ENCODE results near the gene STPG3. TPM values are rescaled to one million over a fixed set of nuclear protein-coding genes. Genes with fewer than 3 reads are reported as not detected.

Gene STPG3
- total RNA-seq, 2 donors from 2014 or later: 0.59 TPM; not detected in 1

- DNase-seq: no peak
- intact Hi-C loops (cut with DNase I): no loop called here
- no peak for ATAC-seq
Measured at GRCh38 chr9:137272241-137273094, 21.4 kb downstream of the STPG3 start.

GRCh38 chr9:137273095-137273490, 22.0 kb downstream of the STPG3 start:
- intact Hi-C loops (cut with DNase I): no loop called here
- no peak for DNase-seq
- no peak for ATAC-seq

- ATAC-seq (no peak), DNase-seq (no peak)
- intact Hi-C loops (cut with DNase I): no loop called here
Measured at GRCh38 chr9:137273611-137274320, 22.7 kb downstream of the STPG3 start.

GRCh38 chr9:137275203-137275587, 24.1 kb downstream of the STPG3 start:
- intact Hi-C loops (cut with DNase I): no loop called here
- DNase-seq (no peak), ATAC-seq (no peak)

- ATAC-seq (no peak), DNase-seq (no peak)
- intact Hi-C loops (cut with DNase I): no loop called here
Measured at GRCh38 chr9:137275588-137276472, 24.7 kb downstream of the STPG3 start.

GRCh38 chr9:137276473-137277328, 25.6 kb downstream of the STPG3 start:
- DNase-seq: peak; percentile 89
- peak; percentile 65 to 79 for ATAC-seq
- intact Hi-C loops (cut with DNase I): no loop called here

GRCh38 chr9:137277329-137278041, 26.4 kb downstream of the STPG3 start, which contains the start of gene TOR4A:
Gene TOR4A, plus strand, starts transcription at chr9:137277726. Its CDS starts 964 bp downstream, at chr9:137278690.
- intact Hi-C loops (cut with DNase I): no loop called here
- DNase-seq (peak; percentile 94), ATAC-seq (peak; percentile 76 to 88)

GRCh38 chr9:137278061-137278701, 27.1 kb downstream of the STPG3 start:
- DNase-seq (peak; percentile 76), ATAC-seq (peak; percentile 5 to 24)
- intact Hi-C loops (cut with DNase I): no loop called here

GRCh38 chr9:137278721-137279711, 27.9 kb downstream of the STPG3 start:
- intact Hi-C loops (cut with DNase I): no loop called here
- ATAC-seq (no peak), DNase-seq (no peak)

- no peak for DNase-seq
- no peak for ATAC-seq
- intact Hi-C loops (cut with DNase I): no loop called here
Measured at GRCh38 chr9:137279741-137280473, 28.8 kb downstream of the STPG3 start.

- ATAC-seq (no peak), DNase-seq (no peak)
- intact Hi-C loops (cut with DNase I): no loop called here
Measured at GRCh38 chr9:137280474-137281344, 29.6 kb downstream of the STPG3 start.

GRCh38 chr9:137281345-137282116, 30.4 kb downstream of the STPG3 start:
- intact Hi-C loops (cut with DNase I): no loop called here
- ATAC-seq (no peak), DNase-seq (no peak)

GRCh38 chr9:137286975-137287383, 35.9 kb downstream of the STPG3 start:
- intact Hi-C loops (cut with DNase I): no loop called here
- ATAC-seq (peak; percentile 73 to 92), DNase-seq (peak; percentile 42)

- DNase-seq (peak; percentile 15), ATAC-seq (no peak)
- intact Hi-C loops (cut with DNase I): loop anchor here in 1 of 2 donors (5.0 to 10.0 kb wide), 2 partner anchors 114 to 232 kb away; no protein-coding TSS in a partner anchor
Measured at GRCh38 chr9:137293094-137293481, 42.0 kb downstream of the STPG3 start.
